K562 (cell line): ENCODE results near the gene ADSS1. TPM values are rescaled to one million over a fixed set of nuclear protein-coding genes. Genes with fewer than 3 reads are reported as not detected.

Experiments
- BRCA1 ChIP-seq, 2 experiments: fragments of 450-650 bp in 1 of 2; sonication (generic) in 1 of 2; formaldehyde crosslinking in 1 of 2; IDR thresholded peaks; 2 replicates each; pipeline versions ENCODE4 v1.5.0 to v1.6.1; 2017 to 2020; ENCODE audit warnings: mild to moderate bottlenecking in 1 of 2, missing genetic modification reagents in 1 of 2
- CAMTA2 ChIP-seq: fragments of 250-450 bp; sonication (Bioruptor Pico); conservative IDR thresholded peaks from 2 replicates; pipeline ENCODE4 v1.5.1; 2022
- CBFA2T3 ChIP-seq: fragments of 450-650 bp; IDR thresholded peaks from 2 replicates; pipeline ENCODE4 v1.6.1; 2017
- CSDE1 ChIP-seq, 2 experiments: fragments of 450-650 bp; IDR thresholded peaks; 2 replicates each; pipeline ENCODE4 v1.6.1; 2016; ENCODE audit warnings: mild to moderate bottlenecking in 1 of 2
- CXXC5 ChIP-seq: fragments of 250-450 bp; sonication (Bioruptor Pico); IDR thresholded peaks from 2 replicates; pipeline ENCODE4 v1.8.0; 2022; ENCODE audit warnings: inconsistent platforms, mild to moderate bottlenecking, moderate library complexity
- E2F4 ChIP-seq: sonication (generic); formaldehyde crosslinking; IDR thresholded peaks from 2 replicates; pipeline ENCODE4 v1.8.0; 2022; ENCODE audit warnings: mild to moderate bottlenecking, low read depth, missing genetic modification reagents
- ELK3 ChIP-seq: fragments of 450-650 bp; formaldehyde crosslinking; IDR thresholded peaks from 2 replicates; pipeline ENCODE4 v1.4.0; 2020; ENCODE audit warnings: mild to moderate bottlenecking
- GATA2 ChIP-seq: sonication (generic); formaldehyde crosslinking; IDR thresholded peaks from 2 replicates; pipeline ENCODE4 v1.4.0; 2020; ENCODE audit warnings: mild to moderate bottlenecking, missing genetic modification reagents
- HMGXB4 ChIP-seq: sonication (generic); formaldehyde crosslinking; IDR thresholded peaks from 2 replicates; pipeline ENCODE4 v1.8.1; 2023; ENCODE audit warnings: mild to moderate bottlenecking, missing genetic modification reagents
- ILF3 ChIP-seq: fragments of 450-650 bp; IDR thresholded peaks from 2 replicates; pipeline ENCODE4 v1.6.1; 2018; ENCODE audit warnings: antibody characterized with exemption, mild to moderate bottlenecking, moderate library complexity, borderline replicate concordance
- MNT ChIP-seq, 2 experiments: fragments of 450-650 bp; conservative IDR thresholded peaks; 2 replicates each; pipeline ENCODE4 v1.6.1; 2017; ENCODE audit warnings: mild to moderate bottlenecking in 2 of 2, moderate library complexity in 2 of 2
- NCOA6 ChIP-seq: fragments of 450-650 bp; IDR thresholded peaks from 2 replicates; pipeline ENCODE4 v1.6.1; 2017; ENCODE audit warnings: mild to moderate bottlenecking
- NFXL1 ChIP-seq: fragments of 450-650 bp; formaldehyde crosslinking; IDR thresholded peaks from 2 replicates; pipeline ENCODE4 v1.4.0; 2021; ENCODE audit warnings: mild to moderate bottlenecking
- NR2F6 ChIP-seq: fragments of 450-650 bp; formaldehyde crosslinking; IDR thresholded peaks from 2 replicates; pipeline ENCODE4 v1.4.0; 2020; ENCODE audit warnings: mild to moderate bottlenecking
- POLR2H ChIP-seq: IDR thresholded peaks from 2 replicates; pipeline ENCODE4 v1.6.1; 2016; ENCODE audit warnings: missing genetic modification characterization, low read depth, mild to moderate bottlenecking, control low read depth, missing compliant biosample characterization, moderate library complexity
- POLR3A ChIP-seq: IDR thresholded peaks from 2 replicates; pipeline ENCODE4 v1.6.1; 2011; ENCODE audit warnings: borderline replicate concordance, mild to moderate bottlenecking, moderate library complexity; ENCODE audit not compliant: insufficient read length, insufficient read depth; ENCODE audit errors: extremely low read depth
- SPI1 ChIP-seq: IDR thresholded peaks from 2 replicates; pipeline ENCODE4 v1.6.1; 2011; ENCODE audit warnings: low read depth, low read length, control low read depth, borderline replicate concordance
- SRSF9 ChIP-seq: fragments of 200-400 bp; formaldehyde crosslinking; IDR thresholded peaks from 2 replicates; pipeline ENCODE4 v1.6.1; 2017; ENCODE audit warnings: low read depth, low read length, borderline replicate concordance
- ZMIZ1 ChIP-seq, 2 experiments: fragments of 150-350 bp in 1 of 2; IDR thresholded peaks; 2 replicates each; pipeline ENCODE4 v1.6.1; 2012 to 2016; ENCODE audit warnings: low read depth in 2 of 2, low read length in 2 of 2, mild to moderate bottlenecking in 1 of 2, moderate library complexity in 1 of 2
- polyA plus RNA-seq, 8 experiments: library from polyadenylated mRNA; depleted of rRNA in 4 of 8; stranded (reverse) in 5 of 8; unstranded in 3 of 8; fragments of >200 nt; fragmentation: Nextera tagmentation in 2 of 8; fragmentation: Illumina TruSeq in 1 of 8; extraction: Ambion mirVana in 2 of 8; extraction: Trizol in 1 of 8; gene quantifications; 2 replicates each; pipeline versions ENCODE4 v1.2.1 to v1.2.3, GENCODE V29; 2011 to 2014; ENCODE audit warnings: inconsistent platforms in 1 of 8, missing spikeins in 1 of 8
- total RNA-seq, 7 experiments: library from RNA; depleted of rRNA in 6 of 7; stranded (reverse); fragments of >200 nt in 6 of 7; fragmentation: Illumina TruSeq in 2 of 7; extraction: Trizol in 2 of 7; gene quantifications; 2 replicates each; pipeline versions ENCODE4 v1.2.1 to v1.2.3, GENCODE V29; 2011 to 2021; ENCODE audit warnings: low replicate concordance in 1 of 7

Gene ADSS1
- total and polyA plus RNA-seq, 9 of the 15 experiments (the other 6 are each of a cell fraction or from before 2014, with no cell fraction given): 0.53 to 5.9 (median 3.9) TPM

GRCh38 chr14:104700747-104701217 is 23.2 kb upstream of the ADSS1 start (continued):
- TF ChIP-seq ZMIZ1 (IDR thresholded peaks at IDR 0.05; ENCODE audit: low read depth in 2 of 2, low read length in 2 of 2) (peak in 1 of 2 experiments; percentile 77; a peak in 2 of 4 replicates), CXXC5 (CRISPR knock-in tag) (peak; percentile 71), CAMTA2 (CRISPR knock-in tag) (no peak), NFXL1 (CRISPR knock-in tag) (no peak), NR2F6 (CRISPR knock-in tag) (no peak), CSDE1 (IDR thresholded peaks at IDR 0.05) (no peak), MNT (conservative IDR thresholded peaks at IDR 0.05) (peak; percentile 58 to 81), HMGXB4 (CRISPR knock-in tag) (no peak), CBFA2T3 (peak; percentile 92), SPI1 (peak; percentile 56; the same call in 1 of the 2 replicates), POLR3A (no peak), ELK3 (CRISPR knock-in tag) (no peak), GATA2 (CRISPR knock-in tag) (peak; percentile 92), SRSF9 (no peak), POLR2H (tag) (no peak), ILF3 (no peak), BRCA1 (IDR thresholded peaks at IDR 0.05) (no peak), BRCA1 (CRISPR knock-in tag; IDR thresholded peaks at IDR 0.05) (no peak), NCOA6 (no peak), E2F4 (CRISPR knock-in tag) (no peak)
